HG02571 (cell line): ENCODE data around the gene TFDP2.
A peak's percentile ranks its signal among the peaks of the same experiment; 100 is the strongest.
"Not testable (repeated sequence)": the region's sequence is repeated elsewhere in the genome, so short reads cannot be mapped to it uniquely, and the experiment has no call there.

Source experiments
- ATAC-seq: cut with Tn5 transposase; IDR thresholded peaks from one replicate; pipeline ENCODE4 v1.9.1; 2021; ENCODE audit warnings: mild to moderate bottlenecking, moderate library complexity; ENCODE audit not compliant: unreplicated experiment

Gene TFDP2

DNA sequence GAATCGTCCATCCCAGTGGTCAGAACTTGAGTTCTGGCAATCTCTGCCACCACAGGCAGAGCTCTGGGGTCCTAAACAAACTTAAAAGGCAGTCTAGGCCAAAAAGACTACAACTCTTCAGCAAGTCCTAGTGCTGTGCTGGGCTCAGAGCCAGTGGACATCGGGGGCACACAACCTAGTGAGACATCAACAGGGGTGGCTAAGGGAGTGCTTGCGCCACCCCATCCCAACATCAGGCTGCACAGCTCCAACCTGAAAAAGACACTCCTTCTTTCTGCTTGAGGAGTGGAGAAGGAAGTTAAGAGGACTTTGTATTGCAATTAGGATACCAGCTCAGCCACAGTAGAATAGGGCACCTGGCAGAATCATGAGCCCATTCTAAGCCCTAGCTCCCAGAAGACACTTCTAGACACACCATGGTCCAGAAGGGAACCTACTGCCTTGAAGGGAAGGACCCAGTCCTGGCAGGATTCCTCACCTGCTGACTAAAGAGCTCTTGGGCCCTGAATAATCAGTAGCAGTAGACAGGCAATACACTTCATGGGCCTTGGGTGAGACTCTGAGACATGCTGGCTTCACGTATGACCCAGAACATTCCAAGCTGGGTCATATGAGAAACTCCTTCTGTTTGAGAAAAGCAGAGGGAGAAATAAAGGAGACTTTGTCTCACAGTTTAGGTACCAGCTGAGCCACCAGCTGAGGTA is 72.0 kb downstream of the TFDP2 start:
- ATAC-seq, result no peak

DNA sequence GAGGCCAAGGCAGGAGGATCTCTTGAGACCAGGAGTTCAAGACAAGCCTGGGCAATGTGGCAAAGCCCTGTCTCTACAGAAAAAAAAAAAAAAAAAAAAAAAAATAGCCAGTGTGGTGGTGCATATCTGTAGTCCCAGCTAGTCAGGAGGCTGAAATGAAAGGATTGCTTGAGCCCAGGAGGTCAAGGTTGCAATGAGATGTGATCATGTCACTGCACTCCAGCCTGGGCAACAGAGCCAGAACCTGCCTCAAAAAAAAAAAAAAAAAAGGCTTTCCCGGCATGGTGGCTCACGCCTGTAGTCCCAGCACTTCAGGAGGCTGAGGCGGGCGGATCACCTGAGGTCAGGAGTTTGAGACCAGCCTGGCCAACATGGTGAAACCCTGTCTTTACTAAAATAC is 73.7 kb downstream of the TFDP2 start:
- ATAC-seq, result not testable (repeated sequence)

DNA sequence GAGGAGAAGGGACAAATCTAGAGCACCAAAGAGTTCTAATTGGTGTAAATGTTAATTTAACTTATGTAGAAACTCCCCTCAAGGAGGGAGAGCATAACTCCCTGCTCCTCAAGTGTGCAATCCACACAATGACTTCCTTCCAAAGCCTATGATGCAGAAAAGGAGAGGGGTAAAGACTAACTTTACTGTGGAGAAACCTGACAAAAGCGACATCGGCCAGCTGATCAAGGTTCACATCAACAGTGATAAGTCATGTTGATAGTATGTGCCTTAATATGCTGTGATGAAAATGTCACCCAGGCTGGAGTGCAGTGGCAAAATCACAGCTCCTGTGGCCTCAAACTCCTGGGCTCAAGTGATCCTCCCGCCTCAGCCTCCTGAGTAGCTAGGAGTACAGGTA is 76.5 kb downstream of the TFDP2 start:
- ATAC-seq, result no peak

DNA sequence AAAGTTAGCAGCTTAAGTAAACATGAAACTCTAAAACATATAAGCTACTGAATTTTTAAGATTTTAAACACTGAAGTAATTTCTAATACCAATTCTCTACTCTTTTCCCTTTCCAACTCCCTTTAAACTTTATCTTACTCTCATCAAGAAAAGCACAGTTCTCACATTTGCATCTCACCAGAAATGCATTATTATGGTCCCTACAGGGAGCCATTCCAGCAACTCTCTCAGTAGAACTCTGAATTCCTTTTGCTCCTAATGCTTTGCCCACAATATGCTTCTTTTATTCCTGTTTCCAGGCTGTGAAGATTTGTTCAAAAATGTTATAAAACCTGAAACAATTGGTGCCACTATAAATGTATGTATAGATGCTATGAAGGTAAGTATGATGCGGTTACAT is 83.4 kb downstream of the TFDP2 start:
- ATAC-seq, result no peak

DNA sequence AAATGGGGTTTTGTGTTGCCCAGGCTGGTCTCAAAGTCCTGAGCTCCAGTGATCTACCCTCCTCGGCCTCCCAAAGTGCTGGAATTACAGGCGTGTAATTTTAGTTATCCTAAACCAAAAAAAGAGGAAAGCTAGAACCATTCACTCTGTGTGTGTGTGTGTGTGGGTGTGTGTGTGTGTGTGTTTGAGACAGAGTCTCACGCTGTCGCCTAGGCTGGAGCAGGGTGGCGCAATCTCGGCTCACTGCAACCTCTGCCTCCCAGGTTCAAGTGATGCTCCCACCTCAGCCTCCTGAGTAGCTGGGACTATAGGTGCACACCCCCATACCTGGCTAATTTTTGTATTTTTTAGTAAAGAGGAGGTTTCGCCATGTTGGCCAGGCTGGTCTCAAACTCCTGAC is 84.0 kb downstream of the TFDP2 start:
- no peak for ATAC-seq

DNA sequence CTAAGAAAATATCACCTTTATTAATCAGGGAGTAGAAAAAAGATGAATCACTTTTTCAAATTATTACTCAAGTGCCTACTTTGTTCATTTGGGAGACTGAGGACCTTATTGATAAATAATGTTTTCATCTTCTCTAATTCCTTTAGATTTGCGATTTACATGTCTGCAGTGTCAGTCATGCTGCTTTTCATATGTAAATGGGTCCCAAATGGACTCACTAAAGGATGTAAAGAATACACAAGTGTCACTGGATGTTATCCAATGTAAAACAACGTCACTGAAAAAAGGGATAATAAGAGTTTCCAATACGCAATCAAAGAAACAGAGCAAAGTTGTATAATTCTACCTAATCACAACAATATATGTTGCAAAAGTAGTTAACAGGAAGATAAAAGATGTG is 84.9 kb downstream of the TFDP2 start:
- no peak for ATAC-seq

DNA sequence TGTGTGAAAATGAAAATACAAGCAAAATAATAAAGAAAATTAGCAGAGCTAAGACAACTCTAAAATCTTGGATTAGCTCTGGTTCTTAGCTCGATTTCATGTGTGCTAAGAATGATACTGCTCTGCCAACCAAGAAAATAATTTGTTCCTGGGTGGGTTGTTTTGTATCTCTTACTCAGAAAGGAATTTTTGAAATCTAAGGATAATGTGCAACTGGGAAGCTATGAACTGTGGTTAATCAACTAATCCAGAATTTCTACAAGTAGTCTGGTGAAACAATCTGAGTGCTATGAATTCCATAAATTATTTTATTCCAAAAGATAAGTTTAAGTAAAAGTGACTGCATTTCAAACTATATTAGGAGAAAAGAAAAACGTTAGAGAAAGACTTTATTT is 92.0 kb downstream of the TFDP2 start:
- no peak for ATAC-seq

DNA sequence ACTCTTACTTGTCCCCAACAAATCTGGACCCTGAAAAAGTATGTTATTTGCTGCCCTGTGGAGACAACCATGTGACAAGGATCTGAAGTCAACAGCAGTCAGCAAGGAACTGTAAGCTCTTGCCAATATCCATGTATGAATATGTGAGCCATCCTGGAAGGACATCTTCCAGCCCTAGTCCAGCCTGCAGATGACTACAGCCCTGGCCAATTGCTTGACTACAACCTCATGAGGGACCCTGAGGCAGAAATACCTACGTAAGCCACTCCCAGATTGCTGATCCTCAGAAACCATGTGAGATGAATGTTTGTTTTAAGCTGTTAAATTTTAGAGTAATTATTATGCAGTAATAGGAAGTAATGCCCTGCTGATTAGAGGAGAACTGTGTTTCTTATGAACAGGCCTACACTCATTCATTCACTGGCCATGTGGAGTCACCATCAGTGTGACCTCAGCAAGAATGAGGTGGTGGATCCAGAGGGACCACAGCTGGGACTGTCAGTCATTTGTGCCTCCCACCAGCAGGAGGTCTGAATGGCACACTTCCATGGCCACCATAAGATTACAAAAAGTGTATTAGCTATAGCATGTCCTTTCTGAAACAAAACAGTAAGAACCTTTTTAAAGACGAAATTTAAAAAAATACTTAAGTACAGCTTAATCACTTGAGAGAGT is 92.6 kb downstream of the TFDP2 start:
- no peak for ATAC-seq

DNA sequence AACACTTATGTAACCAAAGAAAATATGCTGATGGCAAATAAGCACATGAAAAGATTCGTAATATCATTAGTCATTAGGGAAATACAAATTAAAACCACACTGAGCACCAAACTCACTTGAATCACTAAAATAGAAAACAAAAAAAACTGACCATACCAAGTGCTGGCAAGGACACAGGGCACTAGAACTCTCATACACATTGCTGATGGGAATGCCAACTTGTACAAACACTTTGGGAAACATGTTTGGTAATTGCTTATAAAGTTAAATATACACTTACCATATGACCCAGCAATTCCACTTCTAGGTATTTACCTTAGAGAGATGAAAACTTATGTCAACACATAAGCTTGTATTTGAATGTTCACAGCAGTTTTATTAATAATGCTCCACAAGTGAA is 95.5 kb downstream of the TFDP2 start:
- ATAC-seq, result no peak

DNA sequence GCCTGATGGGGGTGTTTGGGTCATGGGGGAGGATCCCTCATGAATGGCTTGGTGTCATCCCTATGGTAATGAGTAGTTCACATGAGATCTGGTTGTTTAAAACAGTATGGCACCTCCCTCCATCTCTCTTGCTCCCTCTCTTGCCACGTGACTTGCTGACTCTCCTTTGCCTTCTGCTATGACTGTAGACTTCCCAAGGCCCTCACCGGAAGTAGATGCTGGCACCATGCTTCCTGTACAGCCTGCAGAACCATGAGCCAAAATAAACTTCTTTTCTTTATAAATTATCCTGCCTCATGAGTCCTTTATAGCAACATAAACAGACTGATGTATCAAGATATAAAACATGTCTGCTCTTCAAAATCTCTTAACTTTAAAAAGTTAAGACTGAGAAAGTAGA is 96.1 kb downstream of the TFDP2 start:
- ATAC-seq, result no peak

DNA sequence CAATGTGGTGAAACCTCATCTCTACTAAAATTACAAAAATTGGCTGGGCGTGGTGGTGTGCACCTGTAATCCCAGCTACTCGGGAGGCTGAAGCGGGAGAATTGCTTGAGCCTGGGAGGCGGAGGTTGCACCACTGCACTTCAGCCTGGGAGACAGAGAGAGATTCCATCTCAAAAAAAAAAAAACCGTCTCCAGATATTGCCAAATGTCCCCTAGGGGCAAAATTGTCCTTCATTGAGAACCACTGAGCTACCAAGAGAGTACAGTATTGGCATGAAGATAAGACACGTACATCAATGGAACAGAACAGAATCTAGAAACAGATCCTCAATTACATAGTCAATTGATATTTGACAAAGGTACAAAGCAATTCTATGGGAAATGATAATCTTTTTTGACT is 98.0 kb downstream of the TFDP2 start:
- no peak for ATAC-seq

DNA sequence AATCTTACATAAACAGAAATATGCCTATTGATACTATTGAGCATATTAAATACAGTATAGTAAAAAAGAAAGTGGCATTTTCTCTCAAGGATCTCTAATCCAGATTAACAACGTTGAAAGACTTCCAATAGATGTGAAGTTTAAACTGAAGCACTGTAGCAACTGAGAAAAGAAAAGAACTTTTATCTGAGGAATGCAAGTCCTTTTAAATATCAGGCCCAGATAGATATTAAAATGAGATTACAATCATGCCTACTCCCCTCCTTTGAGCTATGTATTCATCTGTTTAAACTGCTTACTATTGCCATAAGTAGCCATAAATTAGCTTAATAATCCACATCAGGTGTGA is 102.3 kb downstream of the TFDP2 start:
- ATAC-seq, result no peak

DNA sequence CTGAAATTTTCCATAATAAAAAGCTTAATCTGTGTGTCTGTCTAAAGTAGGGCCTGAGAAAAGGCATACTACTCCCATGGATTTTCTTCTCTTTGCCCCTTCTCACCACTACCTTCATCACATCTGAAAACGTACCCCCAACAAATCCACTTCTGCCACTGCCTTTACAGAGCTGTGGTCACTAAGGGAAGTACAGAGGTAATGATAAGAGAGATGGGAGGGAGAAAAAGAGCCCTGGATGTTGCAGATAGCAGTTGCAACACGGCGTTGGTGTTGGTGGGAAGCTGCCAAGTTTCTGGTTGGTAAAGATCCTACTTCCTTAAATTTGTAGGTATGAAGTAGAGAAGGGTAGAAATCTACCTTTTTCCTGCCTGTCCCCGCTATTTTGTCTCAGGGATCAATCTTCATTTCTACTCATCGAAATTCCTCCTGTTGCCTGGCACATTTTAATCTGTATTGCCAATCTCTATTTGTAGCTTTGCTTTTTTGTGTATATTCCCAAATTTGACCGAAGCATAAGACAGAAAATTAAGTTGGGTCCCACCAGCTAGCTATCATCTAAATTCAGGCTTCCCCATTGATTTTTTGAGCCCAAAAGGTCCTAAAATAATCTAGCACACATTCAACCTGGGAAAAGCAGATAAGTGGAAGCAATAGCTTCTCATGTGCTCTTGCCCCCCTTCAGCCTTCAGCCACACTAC is 102.9 kb downstream of the TFDP2 start:
- ATAC-seq, result no peak

DNA sequence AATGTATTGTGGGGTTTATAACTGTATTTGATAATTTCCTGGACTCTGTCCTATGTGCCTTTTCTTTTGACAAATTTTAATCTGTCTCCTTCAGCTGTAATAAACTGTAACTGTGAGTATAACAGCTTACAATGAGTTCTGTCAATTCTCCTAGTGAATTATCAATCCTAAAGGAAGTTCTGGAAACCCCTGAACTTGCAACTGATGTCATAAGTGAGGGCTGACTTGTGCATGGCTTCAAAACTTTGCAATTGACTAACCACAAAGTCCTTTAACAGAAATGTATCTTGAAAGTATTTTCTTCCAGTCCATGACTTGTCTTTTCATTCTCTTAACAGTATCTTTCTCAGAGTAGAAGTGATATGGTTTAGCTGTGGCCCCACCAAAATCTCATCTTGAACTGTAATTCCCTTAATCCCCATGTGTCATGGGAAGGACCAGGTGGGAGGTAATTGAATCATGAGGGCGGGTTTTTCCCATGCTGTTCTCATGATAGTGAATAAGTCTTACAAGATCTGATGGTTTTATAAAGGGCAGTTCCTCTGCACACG is 108.3 kb downstream of the TFDP2 start:
- no peak for ATAC-seq

DNA sequence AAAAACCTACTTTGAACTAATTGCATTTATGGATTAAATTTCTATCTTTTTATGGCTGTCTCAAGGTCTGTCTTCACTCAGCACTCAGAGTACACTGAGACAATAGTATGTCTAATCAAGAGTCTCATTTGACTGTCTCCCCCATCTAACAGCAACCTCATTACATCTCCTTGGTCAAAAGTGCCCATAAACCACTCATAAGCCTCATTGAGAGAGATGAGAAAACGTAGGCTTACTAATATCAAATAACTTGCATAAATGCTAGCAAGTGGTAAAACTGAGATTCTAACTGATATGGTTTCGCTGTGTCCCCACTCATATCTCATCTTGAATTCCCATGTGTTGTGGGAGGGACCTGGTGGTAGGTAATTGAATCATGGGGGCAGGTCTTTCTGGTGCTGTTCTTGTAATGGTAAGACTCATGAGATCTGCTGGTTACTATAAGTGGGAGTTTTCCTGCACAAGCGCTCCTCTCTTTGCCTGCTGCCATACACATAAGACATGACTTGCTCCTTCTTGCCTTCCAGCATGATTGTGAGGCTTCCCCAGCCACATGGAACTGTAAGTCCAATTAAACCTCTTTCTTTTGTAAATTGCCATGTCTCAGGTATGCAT is 113.9 kb downstream of the TFDP2 start:
- ATAC-seq, result no peak

DNA sequence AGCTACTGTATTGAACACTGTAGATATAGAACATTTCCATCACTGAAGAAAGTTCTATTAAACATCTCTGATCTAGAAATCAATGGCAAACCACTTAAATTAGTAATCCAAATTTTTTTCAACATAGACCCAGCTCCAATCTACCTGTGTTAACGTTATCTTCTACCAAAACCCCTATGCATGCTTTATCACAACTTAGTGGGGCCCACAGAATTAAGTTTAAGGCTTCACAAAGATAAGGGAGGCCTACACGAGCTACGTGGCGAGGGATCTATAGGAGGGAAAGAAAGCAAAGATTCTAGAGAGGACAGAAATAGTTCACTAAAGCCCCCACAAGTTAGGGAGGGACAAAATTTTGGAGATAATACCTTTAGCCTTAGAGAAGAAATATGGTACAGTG is 116.1 kb downstream of the TFDP2 start:
- ATAC-seq, result no peak

DNA sequence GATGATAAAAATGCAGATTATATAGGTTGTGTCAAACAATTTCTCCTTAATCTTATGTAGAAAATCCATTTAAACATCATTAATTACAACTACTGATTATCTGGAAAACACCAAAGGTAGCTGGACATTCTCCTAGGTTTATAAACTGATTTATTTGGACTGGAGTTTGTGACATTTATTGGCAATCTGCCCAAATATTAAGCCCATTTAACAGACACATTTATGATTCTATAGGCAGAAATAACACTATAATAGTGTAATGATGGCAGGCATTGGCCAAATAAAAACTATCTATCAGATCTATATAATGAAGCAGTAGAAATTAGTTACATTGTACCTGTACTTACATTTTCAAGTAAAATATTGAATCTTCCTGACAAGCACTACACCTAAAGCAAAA is 117.8 kb downstream of the TFDP2 start:
- ATAC-seq, result no peak

DNA sequence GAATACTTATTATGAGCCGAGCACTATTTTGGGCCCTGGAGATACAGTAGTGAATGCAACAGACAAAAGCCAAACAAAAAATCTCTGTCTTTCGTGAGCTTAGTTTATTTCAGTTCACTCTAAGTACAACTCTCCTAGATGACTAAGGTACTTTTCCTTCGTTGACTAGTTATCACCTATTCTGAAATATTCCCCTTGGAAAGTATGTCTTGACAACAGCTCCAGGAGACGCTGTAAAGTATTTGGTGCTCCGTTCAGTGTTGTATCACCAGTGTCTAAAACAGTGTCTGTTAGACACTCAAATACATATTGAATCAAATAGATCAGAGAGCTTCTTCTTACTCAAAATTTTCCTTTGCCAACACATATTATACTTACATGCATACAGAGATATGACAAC is 119.6 kb downstream of the TFDP2 start:
- no peak for ATAC-seq

DNA sequence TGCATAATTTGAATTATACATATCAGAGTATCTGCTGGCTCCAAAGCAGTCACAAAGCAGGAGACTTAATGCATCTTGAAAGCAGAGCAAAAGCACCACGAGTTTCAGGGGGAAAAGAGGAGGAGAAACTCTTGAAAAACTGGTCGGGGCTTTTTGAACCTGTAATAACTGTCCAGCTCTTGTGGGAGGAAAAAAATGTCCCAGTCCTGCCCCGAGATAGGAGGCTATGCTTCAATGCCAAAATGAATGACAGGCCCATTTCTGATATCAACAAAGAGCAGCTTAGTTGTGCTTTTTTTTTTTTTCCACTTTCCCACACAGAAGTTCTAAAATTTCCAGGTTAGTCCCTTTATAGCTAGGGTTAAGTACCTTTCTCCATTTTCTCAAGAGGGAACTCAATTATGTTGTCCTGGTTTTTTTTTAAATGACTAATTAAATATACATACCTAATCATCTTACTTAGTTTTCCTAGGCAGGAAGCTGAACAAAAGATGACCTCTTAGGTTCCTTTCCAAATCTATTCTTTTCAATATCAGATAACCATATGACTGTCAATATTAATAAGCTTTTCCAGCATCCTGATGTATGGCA is 120.2 kb downstream of the TFDP2 start:
- no peak for ATAC-seq

DNA sequence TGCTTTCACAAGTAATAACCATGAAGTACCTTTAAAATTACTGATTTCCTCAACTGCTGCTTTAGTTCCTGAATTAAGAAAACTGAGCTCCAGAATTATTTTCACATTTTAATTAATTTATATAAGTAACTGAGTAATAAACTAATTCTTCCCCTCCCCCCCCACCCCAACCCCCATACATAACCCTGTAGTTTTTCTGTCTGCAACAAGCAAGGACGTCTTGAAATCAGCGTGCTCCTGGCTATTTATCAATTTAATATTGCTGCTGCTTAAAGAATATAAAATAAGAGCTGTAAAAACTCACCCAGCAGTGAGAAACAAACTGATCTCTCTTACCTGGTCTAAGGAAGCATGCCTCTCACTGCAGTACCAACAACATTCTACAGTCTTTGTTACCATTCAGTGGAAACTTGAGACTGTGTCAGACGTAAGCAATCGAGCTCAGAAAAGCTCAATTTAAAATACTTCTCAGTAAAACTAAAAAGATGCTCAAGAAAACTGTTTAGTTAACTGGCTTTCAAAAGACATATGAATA is 121.0 kb downstream of the TFDP2 start:
- ATAC-seq, result peak; percentile 66

DNA sequence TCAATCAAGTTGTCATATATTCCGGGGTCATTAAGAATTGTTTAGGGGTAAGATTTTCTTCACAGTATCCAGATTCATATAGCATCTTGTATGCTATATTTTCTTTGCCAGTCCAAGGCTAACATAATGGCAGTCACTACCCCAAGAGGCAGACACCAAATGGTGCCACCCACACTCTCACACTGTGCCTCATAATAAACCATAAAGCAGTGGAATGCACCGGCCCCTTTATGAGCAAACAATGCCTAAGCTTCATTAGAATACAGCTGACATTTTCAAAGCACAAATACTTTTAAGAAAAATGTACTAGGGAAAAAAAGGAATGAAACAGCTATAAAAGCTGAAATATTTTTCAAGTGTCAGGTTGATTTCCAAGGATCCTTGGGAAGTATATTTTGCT is 121.6 kb downstream of the TFDP2 start:
- peak; percentile 56 for ATAC-seq
